ENCODE measurements around the gene RFXAP. TPM values are rescaled to one million over a fixed set of nuclear protein-coding genes. Genes with fewer than 3 reads are reported as not detected.

RFXAP gene
- total RNA-seq, 1 experiment from 2014 or later, result 4.4 TPM

DNA sequence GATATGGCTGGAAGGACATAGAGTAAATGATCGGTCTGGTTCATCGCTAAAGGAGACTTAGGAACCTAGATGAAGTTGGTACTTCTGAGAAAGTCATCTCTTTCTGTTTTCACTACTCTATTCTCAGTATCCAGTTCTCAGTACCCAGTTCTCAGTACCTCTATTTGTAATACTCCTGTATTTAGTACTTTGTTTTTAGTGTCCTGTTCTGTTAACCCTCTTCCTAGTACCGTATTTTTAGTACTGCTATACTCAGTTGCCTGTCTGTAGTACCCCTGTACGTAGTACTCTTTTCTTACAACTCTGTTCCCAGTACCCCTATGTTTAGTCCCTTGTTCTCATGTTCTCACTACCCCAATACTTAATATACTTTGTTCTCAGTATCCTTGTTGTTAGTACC, 1.2 kb downstream of the RFXAP start:
- Histone ChIP-seq H3K4me3 (replicated peaks in 1 of 2; ENCODE audit: low read depth in 1 of 2, low read length in 2 of 2) (peak overlapping the region; percentile 72 to 81), H3K4me1 (ENCODE audit: control insufficient read depth in 1 of 2, insufficient read depth in 2 of 2, low read length in 2 of 2) (peaks cover 3 to 21% of the 10 kb centered on the region in 2 experiments; a peak in 3 of 4 replicates), H3K9me3 (ENCODE audit: control insufficient read depth in 1 of 2, insufficient read depth in 1 of 2, low read depth in 1 of 2, low read length in 2 of 2) (no peaks in the 10 kb centered on the region), H3K9me2 (ENCODE audit: insufficient read depth) (no peaks in the 10 kb centered on the region), H4K20me1 (ENCODE audit: insufficient read depth) (no peaks in the 10 kb centered on the region), H2AFZ (ENCODE audit: low read depth, low read length, poor library complexity, severe bottlenecking) (no peak overlapping the region), H3K9ac (ENCODE audit: low read length) (peak overlapping the region; percentile 72), H3K27ac (ENCODE audit: low read depth, low read length) (no peak overlapping the region), H3K36me3 (ENCODE audit: control insufficient read depth in 1 of 2, insufficient read depth in 2 of 2, low read length in 2 of 2) (0 out of 4 replicates have a peak, but pooled peaks cover 0 to under 1% of the 10 kb centered on the region in 2 experiments), H3K27me3 (ENCODE audit: insufficient read depth, low read length) (no peaks in the 10 kb centered on the region), H3K4me2 (ENCODE audit: low read length) (peak overlapping the region; percentile 96), H3K79me2 (ENCODE audit: insufficient read depth, low read length) (peaks cover 46% of the 10 kb centered on the region)
- DNase-seq (ENCODE audit: low read depth, low spot score) (no peak), ATAC-seq (no peak)
- ChIA-PET POLR2A (no interaction called here), RAD21 (ENCODE audit: low non-redundant PET in 1 of 2, low total read pairs in 2 of 2, uncharacterized antibody in 2 of 2, unreplicated experiment in 2 of 2) (no interaction called here), CTCF (no interaction called here)
- intact Hi-C loops (cut with micrococcal nuclease), result no loop called here
- no peak for TF ChIP-seq ZFX (IDR thresholded peaks at IDR 0.05)
- no peak for TF ChIP-seq EGR1 (IDR thresholded peaks at IDR 0.05; ENCODE audit: low read depth)
- no peak for TF ChIP-seq EZH2 (IDR thresholded peaks at IDR 0.05)
- TF ChIP-seq REST (IDR thresholded peaks at IDR 0.05; ENCODE audit: low read depth), result no peak
- TF ChIP-seq FOSL1 (IDR thresholded peaks at IDR 0.05; ENCODE audit: low read depth), result no peak
- TF ChIP-seq ATF3 (IDR thresholded peaks at IDR 0.05), result no peak
- no peak for TF ChIP-seq ZBTB33 (IDR thresholded peaks at IDR 0.05; ENCODE audit: extremely low read depth, insufficient replicate concordance, low read length)
- TF ChIP-seq ZNF274 (IDR thresholded peaks at IDR 0.05; ENCODE audit: low read depth, low read length), result no peak
- TF ChIP-seq RAD21 (IDR thresholded peaks at IDR 0.05; ENCODE audit: low read depth), result no peak
- TF ChIP-seq YY1 (IDR thresholded peaks at IDR 0.05; ENCODE audit: extremely low read depth, insufficient replicate concordance, low read depth, low read length), result no peak
- no peak for TF ChIP-seq POLR2A (IDR thresholded peaks at IDR 0.05; ENCODE audit: borderline replicate concordance, extremely low read depth, insufficient read depth, insufficient read length)
- TF ChIP-seq TCF7L2 (IDR thresholded peaks at IDR 0.05; ENCODE audit: borderline replicate concordance, extremely low read depth, insufficient read depth, insufficient read length), result no peak
- TF ChIP-seq SIN3A (IDR thresholded peaks at IDR 0.05; ENCODE audit: low read depth), result no peak
- TF ChIP-seq, protein P1, sequence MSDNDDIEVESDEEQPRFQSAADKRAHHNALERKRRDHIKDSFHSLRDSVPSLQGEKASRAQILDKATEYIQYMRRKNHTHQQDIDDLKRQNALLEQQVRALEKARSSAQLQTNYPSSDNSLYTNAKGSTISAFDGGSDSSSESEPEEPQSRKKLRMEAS (IDR thresholded peaks at IDR 0.05), result no peak
- TF ChIP-seq CBX3 (IDR thresholded peaks at IDR 0.05; ENCODE audit: low read depth), result no peak
- TF ChIP-seq SP1 (IDR thresholded peaks at IDR 0.05; ENCODE audit: low read depth), result no peak
- TF ChIP-seq ELF1 (IDR thresholded peaks at IDR 0.05; ENCODE audit: borderline replicate concordance, low read depth), result no peak
- TF ChIP-seq SRF (IDR thresholded peaks at IDR 0.05; ENCODE audit: low read depth), result no peak
- no TSS peak for BruUV-seq (replicated peaks)

Data from HCT116 (cell line).